ENCODE data around the gene GSN. TPM values are rescaled to one million over a fixed set of nuclear protein-coding genes. Genes with fewer than 3 reads are reported as not detected.

GSN gene
- total RNA-seq, 1 experiment from 2014 or later, result 68.3 TPM

- no peak overlapping the region for H3K4me3 Mint-ChIP-seq (ENCODE audit: low read depth, unreplicated experiment)
- H3K27ac Mint-ChIP-seq (ENCODE audit: unreplicated experiment), result no peak overlapping the region
- H3K9me3 Mint-ChIP-seq (ENCODE audit: low read depth, unreplicated experiment), result no peaks in the 10 kb centered on the region
- H3K4me1 Mint-ChIP-seq (ENCODE audit: low read depth, unreplicated experiment), result no peaks in the 10 kb centered on the region
- no peak for DNase-seq
- no peaks in the 10 kb centered on the region for H3K36me3 Mint-ChIP-seq (ENCODE audit: insufficient read depth, unreplicated experiment)
- TF ChIP-seq, protein P1, sequence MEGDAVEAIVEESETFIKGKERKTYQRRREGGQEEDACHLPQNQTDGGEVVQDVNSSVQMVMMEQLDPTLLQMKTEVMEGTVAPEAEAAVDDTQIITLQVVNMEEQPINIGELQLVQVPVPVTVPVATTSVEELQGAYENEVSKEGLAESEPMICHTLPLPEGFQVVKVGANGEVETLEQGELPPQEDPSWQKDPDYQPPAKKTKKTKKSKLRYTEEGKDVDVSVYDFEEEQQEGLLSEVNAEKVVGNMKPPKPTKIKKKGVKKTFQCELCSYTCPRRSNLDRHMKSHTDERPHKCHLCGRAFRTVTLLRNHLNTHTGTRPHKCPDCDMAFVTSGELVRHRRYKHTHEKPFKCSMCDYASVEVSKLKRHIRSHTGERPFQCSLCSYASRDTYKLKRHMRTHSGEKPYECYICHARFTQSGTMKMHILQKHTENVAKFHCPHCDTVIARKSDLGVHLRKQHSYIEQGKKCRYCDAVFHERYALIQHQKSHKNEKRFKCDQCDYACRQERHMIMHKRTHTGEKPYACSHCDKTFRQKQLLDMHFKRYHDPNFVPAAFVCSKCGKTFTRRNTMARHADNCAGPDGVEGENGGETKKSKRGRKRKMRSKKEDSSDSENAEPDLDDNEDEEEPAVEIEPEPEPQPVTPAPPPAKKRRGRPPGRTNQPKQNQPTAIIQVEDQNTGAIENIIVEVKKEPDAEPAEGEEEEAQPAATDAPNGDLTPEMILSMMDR (IDR thresholded peaks at IDR 0.05; ENCODE audit: unreplicated experiment), result no peak
- BruUV-seq (replicated peaks), result no TSS peak
- CTCF ChIA-PET, result interaction anchor here (0.6 kb wide), 1 partner anchor 43 kb away, joined by 3 read pairs; no protein-coding TSS in a partner anchor
- intact Hi-C loops (cut with micrococcal nuclease; ENCODE audit: unreplicated experiment), result no loop called here
- no peaks in the 10 kb centered on the region for H3K27me3 Mint-ChIP-seq (ENCODE audit: unreplicated experiment)
Measured at GRCh38 chr9:121234832-121235161, 33.2 kb upstream of the GSN start.

- BruUV-seq (replicated peaks), result no TSS peak
- H3K4me1 Mint-ChIP-seq (ENCODE audit: low read depth, unreplicated experiment), result no peaks in the 10 kb centered on the region
- H3K9me3 Mint-ChIP-seq (ENCODE audit: low read depth, unreplicated experiment), result no peaks in the 10 kb centered on the region
- intact Hi-C loops (cut with micrococcal nuclease; ENCODE audit: unreplicated experiment), result no loop called here
- TF ChIP-seq, protein P1 (IDR thresholded peaks at IDR 0.05; ENCODE audit: unreplicated experiment), result no peak
- no peak for DNase-seq
- no peaks in the 10 kb centered on the region for H3K27me3 Mint-ChIP-seq (ENCODE audit: unreplicated experiment)
- H3K4me3 Mint-ChIP-seq (ENCODE audit: low read depth, unreplicated experiment), result no peak overlapping the region
- CTCF ChIA-PET, result interaction anchor here (0.6 to 0.8 kb wide), 2 partner anchors 11 to 42 kb away, joined by 3 read pairs; no protein-coding TSS in a partner anchor
- no peaks in the 10 kb centered on the region for H3K36me3 Mint-ChIP-seq (ENCODE audit: insufficient read depth, unreplicated experiment)
- no peak overlapping the region for H3K27ac Mint-ChIP-seq (ENCODE audit: unreplicated experiment)
Measured at GRCh38 chr9:121235512-121235911, 32.5 kb upstream of the GSN start.

DNA sequence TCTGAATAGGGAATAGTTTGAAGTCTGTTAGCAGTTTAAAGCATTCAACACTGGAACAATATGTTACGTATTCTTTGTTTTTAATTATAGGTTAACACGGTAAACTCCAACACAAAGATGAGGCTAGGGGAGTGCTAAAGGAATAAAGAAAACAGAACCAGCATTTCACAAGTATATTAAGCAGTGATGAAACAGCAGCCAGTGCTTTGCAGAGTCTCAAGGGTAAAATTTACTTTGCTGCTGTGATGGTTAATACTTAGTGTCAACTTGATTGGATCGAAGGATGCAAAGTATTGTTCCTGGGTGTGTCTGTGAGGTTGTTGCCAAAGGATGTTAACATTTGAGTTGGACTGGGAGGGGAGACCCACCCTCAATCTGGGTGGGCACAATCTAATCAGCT is 30.0 kb upstream of the GSN start:
- H3K36me3 Mint-ChIP-seq (ENCODE audit: insufficient read depth, unreplicated experiment), result no peaks in the 10 kb centered on the region
- BruUV-seq (replicated peaks), result no TSS peak
- TF ChIP-seq, protein P1 (IDR thresholded peaks at IDR 0.05; ENCODE audit: unreplicated experiment), result no peak
- no peaks in the 10 kb centered on the region for H3K27me3 Mint-ChIP-seq (ENCODE audit: unreplicated experiment)
- H3K4me1 Mint-ChIP-seq (ENCODE audit: low read depth, unreplicated experiment), result no peaks in the 10 kb centered on the region
- H3K9me3 Mint-ChIP-seq (ENCODE audit: low read depth, unreplicated experiment), result no peaks in the 10 kb centered on the region
- no peak overlapping the region for H3K4me3 Mint-ChIP-seq (ENCODE audit: low read depth, unreplicated experiment)
- intact Hi-C loops (cut with micrococcal nuclease; ENCODE audit: unreplicated experiment), result no loop called here
- no peak for DNase-seq
- H3K27ac Mint-ChIP-seq (ENCODE audit: unreplicated experiment), result no peak overlapping the region
- CTCF ChIA-PET, result no interaction called here

DNA sequence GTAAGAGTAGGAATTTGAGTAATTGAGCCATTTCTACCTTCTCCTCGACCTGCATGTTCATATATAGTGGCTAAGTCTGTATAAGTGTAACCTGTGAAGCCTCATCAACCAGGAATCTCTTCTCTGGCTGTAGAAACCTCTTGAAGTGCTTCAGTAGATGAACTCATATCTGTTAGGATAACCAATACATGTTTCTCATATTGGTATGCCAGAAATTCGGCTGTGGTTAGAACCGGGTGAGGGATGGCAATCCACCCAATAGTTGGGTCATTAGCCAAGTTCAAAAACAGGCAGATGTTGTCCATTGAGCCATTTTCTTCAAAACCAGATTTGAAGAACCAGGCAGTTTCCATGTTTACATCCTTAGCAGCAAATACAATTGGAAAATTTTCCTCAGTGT is 28.9 kb upstream of the GSN start:
- intact Hi-C loops (cut with micrococcal nuclease; ENCODE audit: unreplicated experiment), result no loop called here
- no TSS peak for BruUV-seq (replicated peaks)
- TF ChIP-seq, protein P1 (IDR thresholded peaks at IDR 0.05; ENCODE audit: unreplicated experiment), result no peak
- no peak overlapping the region for H3K4me3 Mint-ChIP-seq (ENCODE audit: low read depth, unreplicated experiment)
- no peaks in the 10 kb centered on the region for H3K4me1 Mint-ChIP-seq (ENCODE audit: low read depth, unreplicated experiment)
- CTCF ChIA-PET, result no interaction called here
- H3K27me3 Mint-ChIP-seq (ENCODE audit: unreplicated experiment), result no peaks in the 10 kb centered on the region
- no peak for DNase-seq
- H3K9me3 Mint-ChIP-seq (ENCODE audit: low read depth, unreplicated experiment), result no peaks in the 10 kb centered on the region
- H3K36me3 Mint-ChIP-seq (ENCODE audit: insufficient read depth, unreplicated experiment), result no peaks in the 10 kb centered on the region
- H3K27ac Mint-ChIP-seq (ENCODE audit: unreplicated experiment), result no peak overlapping the region
